SW 1271 (cell line): ENCODE measurements around the gene GAB2.
"Not testable (repeated sequence)": the region's sequence is repeated elsewhere in the genome, so short reads cannot be mapped to it uniquely, and the experiment has no call there.

Source experiments
- DNase-seq, 2 experiments: peaks; one replicate each; lab custom pipeline; 2025; lab: John Stamatoyannopoulos, UW

The GAB2 gene

GRCh38 chr11:78313181-78313795 is 104.3 kb downstream of the GAB2 start:
- no peak for DNase-seq

- DNase-seq = no peak
Observed at GRCh38 chr11:78312712-78313111, 104.9 kb downstream of the GAB2 start.

- DNase-seq = no peak
Observed at GRCh38 chr11:78311702-78312371, 105.8 kb downstream of the GAB2 start.

DNA sequence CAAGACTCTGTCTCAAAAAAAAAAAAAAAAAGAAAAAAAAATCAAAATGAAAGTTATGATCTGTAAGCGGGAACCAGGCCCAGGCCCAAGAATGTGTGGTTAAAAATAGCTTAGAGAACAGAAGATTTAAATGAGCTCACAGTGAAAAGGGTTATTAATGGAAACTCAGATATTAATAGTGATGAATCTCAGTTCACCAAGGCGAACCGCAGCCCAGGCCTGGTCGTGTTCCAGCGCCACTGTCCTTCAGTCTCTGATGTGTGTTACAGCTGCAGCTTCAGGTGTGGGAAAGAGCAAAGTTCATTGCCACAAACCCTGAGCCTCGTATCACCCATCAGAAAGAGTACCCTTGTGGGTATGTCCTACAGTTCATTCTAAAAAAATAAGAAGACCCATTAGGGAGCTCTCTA is 107.1 kb downstream of the GAB2 start:
- DNase-seq = no peak

GRCh38 chr11:78304201-78304600 is 113.4 kb downstream of the GAB2 start:
- no peak for DNase-seq

GRCh38 chr11:78300108-78300839 is 117.3 kb downstream of the GAB2 start:
- no peak for DNase-seq

- no peak for DNase-seq
Observed at GRCh38 chr11:78299000-78299710, 118.5 kb downstream of the GAB2 start.

DNA sequence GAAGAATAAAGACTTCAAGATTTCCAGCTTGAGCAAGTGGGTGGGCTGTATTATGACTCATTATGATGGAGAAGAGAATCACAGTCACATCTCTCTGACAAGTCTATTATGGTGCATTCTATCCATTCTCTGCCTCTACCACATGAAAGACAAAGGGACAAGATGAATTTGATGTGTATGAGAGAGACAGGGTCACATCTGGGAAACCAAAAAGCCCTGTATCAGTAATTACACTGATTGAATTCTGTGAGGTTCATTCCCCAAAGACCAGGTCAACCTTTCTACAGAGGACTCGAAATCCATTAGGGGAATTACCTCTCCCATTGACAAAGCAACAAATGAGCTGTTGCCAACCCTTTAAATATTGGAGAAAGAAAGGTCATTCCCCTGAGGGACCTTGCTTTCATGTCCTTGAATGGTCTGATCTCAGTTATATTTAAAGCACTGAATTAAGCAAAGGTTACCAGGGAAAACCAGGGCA is 119.3 kb downstream of the GAB2 start:
- no peak for DNase-seq

- no peak for DNase-seq
Observed at GRCh38 chr11:78295991-78296930, 121.4 kb downstream of the GAB2 start.

- no peak for DNase-seq
Observed at GRCh38 chr11:78295347-78295746, 122.3 kb downstream of the GAB2 start.

DNA sequence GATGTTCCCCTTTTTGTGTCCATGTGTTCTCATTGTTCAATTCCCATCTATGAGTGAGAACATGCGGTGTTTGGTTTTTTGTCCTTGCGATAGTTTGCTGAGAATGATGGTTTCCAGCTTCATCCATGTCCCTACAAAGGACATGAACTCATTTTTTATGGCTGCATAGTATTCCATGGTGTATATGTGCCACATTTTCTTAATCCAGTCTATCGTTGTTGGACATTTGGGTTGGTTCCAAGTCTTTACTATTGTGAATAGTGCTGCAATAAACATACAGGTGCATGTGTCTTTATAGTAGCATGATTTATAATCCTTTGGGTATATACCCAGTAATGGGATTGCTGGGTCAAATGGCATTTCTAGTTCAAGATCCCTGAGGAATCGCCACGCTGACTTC is 123.5 kb downstream of the GAB2 start:
- not testable (repeated sequence) for DNase-seq

DNA sequence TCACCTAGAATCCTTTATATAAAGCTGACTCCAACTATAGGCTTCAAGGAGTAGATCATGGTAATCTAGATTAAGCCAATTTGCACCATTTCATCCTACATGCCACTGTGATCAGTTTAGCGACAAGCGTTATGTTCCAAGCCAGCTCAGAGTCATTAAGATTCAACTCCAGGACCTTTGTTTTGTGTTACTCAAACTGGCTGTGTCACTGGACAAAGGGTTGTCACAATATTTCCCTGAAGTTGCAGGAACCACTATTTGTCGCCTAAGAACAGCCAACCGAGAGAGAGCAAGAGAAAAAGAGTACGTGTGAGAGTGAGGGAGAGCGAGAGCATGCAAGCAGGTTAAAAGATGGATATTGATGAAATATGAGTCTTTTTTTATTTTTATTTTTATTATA is 124.1 kb downstream of the GAB2 start:
- no peak for DNase-seq

GRCh38 chr11:78292109-78292803 is 125.4 kb downstream of the GAB2 start:
- DNase-seq = no peak

GRCh38 chr11:78291503-78292108 is 126.0 kb downstream of the GAB2 start:
- no peak for DNase-seq

DNA sequence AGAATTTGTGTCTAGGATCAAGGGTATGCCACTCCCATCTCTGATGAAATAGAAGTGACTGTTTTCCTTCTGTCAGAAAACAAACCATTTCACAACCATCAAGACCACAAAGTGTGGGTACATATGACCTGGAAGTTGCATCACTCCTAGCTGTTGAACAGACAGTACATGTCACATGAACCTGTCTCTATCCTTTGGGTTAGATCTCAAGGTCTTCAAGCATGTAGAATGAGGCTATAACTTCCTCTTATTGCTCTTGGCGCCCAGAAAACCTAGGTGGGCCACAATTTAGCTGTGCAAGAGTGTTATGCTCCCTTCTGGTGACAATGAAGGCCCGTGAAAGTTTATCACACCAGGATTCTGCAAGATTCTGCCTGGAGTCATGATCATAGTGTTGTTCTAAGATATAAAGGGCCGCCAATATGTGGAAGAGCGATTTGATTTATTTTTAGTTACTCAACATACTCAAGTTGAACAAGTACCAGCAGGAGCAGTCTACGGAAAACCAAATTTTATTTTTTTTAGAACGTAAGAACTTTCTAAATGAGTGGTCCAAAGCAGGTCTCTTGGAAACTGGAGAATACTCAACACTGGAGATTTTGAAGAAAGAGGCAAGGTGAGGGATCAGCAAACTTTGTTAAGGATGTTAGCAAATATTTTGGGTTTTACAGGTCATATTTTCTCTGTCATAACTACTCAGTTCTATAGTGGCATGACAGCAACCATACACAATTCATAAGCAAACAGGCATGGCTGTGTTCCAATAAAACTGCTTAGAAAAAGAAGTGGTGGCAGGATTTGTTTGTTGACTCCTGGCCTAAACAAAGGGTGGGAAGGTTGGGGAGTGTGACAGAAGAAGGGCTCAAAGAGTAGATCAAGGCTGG is 127.1 kb downstream of the GAB2 start:
- DNase-seq = no peak

GRCh38 chr11:78289552-78290292 is 127.9 kb downstream of the GAB2 start:
- DNase-seq = no peak

- no peak for DNase-seq
Observed at GRCh38 chr11:78284260-78284659, 133.4 kb downstream of the GAB2 start.

DNA sequence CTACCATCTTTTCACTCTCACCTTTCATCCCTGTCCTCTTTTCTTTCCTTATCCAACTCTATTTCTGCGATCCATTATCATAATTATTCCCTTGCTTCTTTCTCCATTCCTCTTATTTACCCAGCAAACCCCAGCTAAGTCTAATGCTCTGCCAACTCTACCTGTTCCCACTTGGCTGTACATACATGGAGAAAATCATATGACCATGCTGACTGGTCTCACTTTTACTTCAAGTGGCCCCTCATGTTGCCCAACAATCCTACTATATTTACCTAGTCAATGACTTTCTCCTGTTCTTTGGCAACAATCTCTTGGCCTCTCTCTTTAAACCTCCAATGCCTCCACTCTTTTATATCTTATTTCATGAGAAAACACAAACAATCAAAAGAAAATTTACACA is 134.8 kb downstream of the GAB2 start:
- no peak for DNase-seq

DNA sequence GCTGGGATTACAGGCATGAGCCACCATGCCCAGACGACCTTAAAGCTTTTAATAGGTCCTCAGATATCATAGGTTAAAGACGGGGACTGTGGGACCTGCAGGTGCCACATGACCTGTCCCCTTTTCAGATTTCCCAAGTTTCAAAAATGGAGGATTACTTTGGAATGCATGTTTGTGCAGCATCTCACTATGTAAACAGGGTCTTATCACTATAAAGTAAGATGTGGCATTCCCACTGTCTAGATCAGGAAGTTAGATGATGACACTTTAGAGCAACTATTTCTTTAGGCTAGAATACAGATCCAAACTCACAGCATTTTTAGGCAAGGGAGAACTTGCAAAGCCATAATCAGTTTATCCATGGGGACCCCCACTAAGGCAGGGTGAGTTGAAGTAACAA is 136.1 kb downstream of the GAB2 start:
- DNase-seq = no peak
